CD4-positive, alpha-beta memory T cell (primary cell): ENCODE results near the gene GPR15. TPM values are rescaled to one million over a fixed set of nuclear protein-coding genes. Genes with fewer than 3 reads are reported as not detected.
"Not testable (repeated sequence)": the region's sequence is repeated elsewhere in the genome, so short reads cannot be mapped to it uniquely, and the experiment has no call there.

Experiments
- CTCF ChIA-PET: fragments of 350-600 bp; sonication (Branson Sonifier 250); formaldehyde crosslinking; loops from one replicate; lab custom pipeline; 2021; ENCODE audit warnings: inconsistent platforms; ENCODE audit not compliant: partially characterized antibody; lab: Charles Lee
- POLR2A ChIA-PET: fragments of 350-600 bp; sonication (Branson Sonifier 250); formaldehyde crosslinking; loops from one replicate; lab custom pipeline; 2021; ENCODE audit not compliant: partially characterized antibody; lab: Charles Lee
- DNase-seq, 5 donors: peaks; one replicate each; pipeline versions ENCODE4 v3.0.0 to v3.0.0-alpha.2; 2020 to 2022; ENCODE audit warnings: mixed read lengths in 1 of 5
- H3K27ac ChIP-seq: one replicate; pipeline ENCODE4 v1.7.0; 2013; ENCODE audit warnings: low read depth, low read length
- H3K27me3 ChIP-seq: 2 replicates; pipeline ENCODE4 v1.7.0; 2013; ENCODE audit warnings: mild to moderate bottlenecking, low read length, moderate library complexity; ENCODE audit not compliant: insufficient read depth
- H3K36me3 ChIP-seq: 2 replicates; pipeline ENCODE4 v1.7.0; 2013; ENCODE audit warnings: mild to moderate bottlenecking, low read length, moderate library complexity; ENCODE audit not compliant: insufficient read depth
- H3K4me1 ChIP-seq: 2 replicates; pipeline ENCODE4 v1.7.0; 2013; ENCODE audit warnings: mild to moderate bottlenecking, low read length, moderate library complexity; ENCODE audit not compliant: insufficient read depth
- H3K4me3 ChIP-seq, 2 donors: one replicate each; pipeline ENCODE4 v1.7.0; 2013; ENCODE audit warnings: low read length in 2 of 2, mild to moderate bottlenecking in 1 of 2
- H3K9me3 ChIP-seq, 2 donors: one replicate each; pipeline ENCODE4 v1.7.0; 2013; ENCODE audit warnings: low read length in 2 of 2, control low read depth in 1 of 2; ENCODE audit not compliant: control insufficient read depth in 1 of 2
- H3K27ac Mint-ChIP-seq, 7 donors: one replicate each; pipeline ENCODE4 v1.8.0; 2020 to 2021; ENCODE audit warnings: mixed read lengths in 7 of 7, mild to moderate bottlenecking in 6 of 7, inconsistent platforms in 3 of 7, moderate library complexity in 3 of 7
- H3K27me3 Mint-ChIP-seq, 2 donors: one replicate each; pipeline ENCODE4 v1.8.0; 2020 to 2021; ENCODE audit warnings: mixed read lengths in 2 of 2
- H3K36me3 Mint-ChIP-seq, 2 donors: one replicate each; pipeline ENCODE4 v1.8.0; 2020 to 2021; ENCODE audit warnings: mixed read lengths in 2 of 2, inconsistent platforms in 1 of 2, mild to moderate bottlenecking in 1 of 2
- H3K4me1 Mint-ChIP-seq, 4 donors: one replicate each; pipeline ENCODE4 v1.8.0; 2020 to 2021; ENCODE audit warnings: mixed read lengths in 4 of 4, mild to moderate bottlenecking in 1 of 4
- H3K4me3 Mint-ChIP-seq, 8 donors: one replicate each; pipeline ENCODE4 v1.8.0; 2020 to 2021; ENCODE audit warnings: mixed read lengths in 8 of 8, mild to moderate bottlenecking in 7 of 8, moderate library complexity in 6 of 8, inconsistent platforms in 3 of 8
- H3K9me3 Mint-ChIP-seq, 8 donors: one replicate each; pipeline ENCODE4 v1.8.0; 2020 to 2021; ENCODE audit warnings: mixed read lengths in 8 of 8, mild to moderate bottlenecking in 5 of 8, inconsistent platforms in 3 of 8, moderate library complexity in 1 of 8
- intact Hi-C: fragments of 100-400 bp; cut with micrococcal nuclease; formaldehyde crosslinking; loops from one replicate; pipeline ENCODE4 v1.15.1; 2023
- polyA plus RNA-seq, 2 donors: library from polyadenylated mRNA; unstranded; fragments of 300-500 nt; fragmentation: Illumina TruSeq; gene quantifications; one replicate each; pipeline ENCODE4 v1.2.3, GENCODE V29; 2021
- total RNA-seq, 2 experiments: library from RNA; stranded (reverse); gene quantifications; one replicate each; pipeline ENCODE4 v1.2.3, GENCODE V29; 2021

GPR15 gene
- total and polyA plus RNA-seq, 4 experiments from 2014 or later: 12.9 to 32.0 (median 22.7) TPM

GRCh38 chr3:98558100-98558827 lies 26.5 kb downstream of the GPR15 start:
- Mint-ChIP-seq H3K27me3 (no peaks in the 10 kb centered on the region), H3K4me3 (peak overlapping the region in 6 of 8 donors; percentile 14 to 66 (median 54)), H3K36me3 (no peaks in the 10 kb centered on the region), H3K9me3 (no peaks in the 10 kb centered on the region), H3K27ac (peak overlapping the region; percentile 49 to 98 (median 94)), H3K4me1 (peaks cover 53 to 84% (median 73%) of the 10 kb centered on the region in 4 donors)
- H3K27ac ChIP-seq: peak overlapping the region; percentile 73
- ChIA-PET POLR2A (interaction anchor here (1.5 to 20.3 kb wide), 8 partner anchors 7 to 45 kb away, joined by 7 to 680 read pairs (median 48); partner anchors contain the start of genes CLDND1, CPOX and GPR15), CTCF (interaction anchor here (1.2 to 5.2 kb wide), 5 partner anchors 12 to 36 kb away, joined by 3 to 42 read pairs (median 8); partner anchors contain the start of gene CLDND1)
- no peak for DNase-seq
- no peaks in the 10 kb centered on the region for H3K27me3 ChIP-seq
- no peaks in the 10 kb centered on the region for H3K36me3 ChIP-seq
- intact Hi-C loops: no loop called here
- no peak overlapping the region for H3K4me3 ChIP-seq
- H3K9me3 ChIP-seq: no peaks in the 10 kb centered on the region
- peaks cover 85% of the 10 kb centered on the region for H3K4me1 ChIP-seq

- H3K27me3 ChIP-seq, H3K4me3 Mint-ChIP-seq, H3K9me3 Mint-ChIP-seq, H3K9me3 ChIP-seq, H3K4me3 ChIP-seq, H3K36me3 ChIP-seq, H3K27me3 Mint-ChIP-seq, intact Hi-C loops, H3K27ac ChIP-seq, H3K36me3 Mint-ChIP-seq, DNase-seq: not testable (repeated sequence)
- CTCF ChIA-PET: interaction anchor here (6.0 kb wide), 1 partner anchor 13 kb away, joined by 52 read pairs; no protein-coding TSS in a partner anchor
- POLR2A ChIA-PET: interaction anchor here (0.7 to 20.3 kb wide), 6 partner anchors 10 to 46 kb away, joined by 4 to 680 read pairs (median 40); partner anchors contain the start of genes CLDND1, CPOX and GPR15
- peaks cover 85% of the 10 kb centered on the region for H3K4me1 ChIP-seq
- peak overlapping the region in 3 of 7 donors; percentile 37 to 97 (median 91) for H3K27ac Mint-ChIP-seq
- H3K4me1 Mint-ChIP-seq: peaks cover 54 to 85% (median 75%) of the 10 kb centered on the region in 4 donors
Observed at GRCh38 chr3:98559769-98560168, 28.0 kb downstream of the GPR15 start.

GRCh38 chr3:98560911-98561310 lies 29.1 kb downstream of the GPR15 start:
- Mint-ChIP-seq H3K4me1 (peaks cover 59 to 87% (median 76%) of the 10 kb centered on the region in 4 donors), H3K9me3 (peaks cover 0 to 2% (median 0%) of the 10 kb centered on the region in 8 donors), H3K36me3 (peaks cover 0 to 4% of the 10 kb centered on the region in 2 donors), H3K27ac (peak overlapping the region; percentile 50 to 89 (median 76)), H3K4me3 (peak overlapping the region in 3 of 8 donors; percentile 12 to 45 (median 27)), H3K27me3 (no peaks in the 10 kb centered on the region)
- intact Hi-C loops: no loop called here
- Histone ChIP-seq H3K36me3 (no peaks in the 10 kb centered on the region), H3K4me3 (no peak overlapping the region), H3K4me1 (peaks cover 88% of the 10 kb centered on the region), H3K27me3 (no peaks in the 10 kb centered on the region), H3K9me3 (no peaks in the 10 kb centered on the region), H3K27ac (no peak overlapping the region)
- POLR2A ChIA-PET: interaction anchor here (2.7 to 20.3 kb wide), 4 partner anchors 11 to 47 kb away, joined by 8 to 680 read pairs (median 116); partner anchors contain the start of genes CLDND1 and GPR15
- DNase-seq: no peak
- CTCF ChIA-PET: interaction anchor here (6.0 kb wide), 1 partner anchor 12 kb away, joined by 52 read pairs; no protein-coding TSS in a partner anchor

- H3K4me1 Mint-ChIP-seq: peaks cover 58 to 87% (median 75%) of the 10 kb centered on the region in 4 donors
- peaks cover 0 to 4% of the 10 kb centered on the region in 2 donors for H3K36me3 Mint-ChIP-seq
- no peaks in the 10 kb centered on the region for H3K27me3 ChIP-seq
- H3K27ac Mint-ChIP-seq: peak overlapping the region; percentile 91 to 99 (median 98)
- H3K4me3 ChIP-seq: peak overlapping the region; percentile 18 to 25
- intact Hi-C loops: no loop called here
- H3K9me3 Mint-ChIP-seq: peaks cover 0 to 2% (median 0%) of the 10 kb centered on the region in 8 donors
- peak overlapping the region; percentile 92 for H3K27ac ChIP-seq
- H3K4me1 ChIP-seq: peaks cover 88% of the 10 kb centered on the region
- no peaks in the 10 kb centered on the region for H3K36me3 ChIP-seq
- H3K4me3 Mint-ChIP-seq: peak overlapping the region in 7 of 8 donors; percentile 29 to 75 (median 62)
- H3K27me3 Mint-ChIP-seq: no peaks in the 10 kb centered on the region
- DNase-seq: peak in 3 of 5 donors; percentile 26 to 77 (median 48)
- CTCF ChIA-PET: interaction anchor here (0.7 to 6.0 kb wide), 8 partner anchors 9 to 56 kb away, joined by 3 to 52 read pairs (median 4); partner anchors contain the start of gene CLDND1
- POLR2A ChIA-PET: interaction anchor here (1.1 to 20.3 kb wide), 7 partner anchors 8 to 48 kb away, joined by 4 to 680 read pairs (median 69); partner anchors contain the start of genes CLDND1, CPOX and GPR15
- no peaks in the 10 kb centered on the region for H3K9me3 ChIP-seq
Observed at GRCh38 chr3:98561727-98562521, 30.1 kb downstream of the GPR15 start.

GRCh38 chr3:98563661-98564281 lies 32.0 kb downstream of the GPR15 start:
- Mint-ChIP-seq H3K9me3 (peaks cover 0 to 3% (median 0%) of the 10 kb centered on the region in 8 donors), H3K4me3 (peak overlapping the region; percentile 45 to 87 (median 82)), H3K27me3 (no peaks in the 10 kb centered on the region), H3K36me3 (peaks cover 0 to 4% of the 10 kb centered on the region in 2 donors), H3K27ac (peak overlapping the region; percentile 91 to 99 (median 98)), H3K4me1 (peaks cover 55 to 87% (median 75%) of the 10 kb centered on the region in 4 donors)
- CTCF ChIA-PET: interaction anchor here (0.6 to 6.0 kb wide), 12 partner anchors 8 to 225 kb away, joined by 3 to 52 read pairs (median 4); partner anchors contain the start of genes CLDND1 and CPOX
- H3K9me3 ChIP-seq: no peaks in the 10 kb centered on the region
- H3K27me3 ChIP-seq: no peaks in the 10 kb centered on the region
- peak overlapping the region; percentile 92 for H3K27ac ChIP-seq
- intact Hi-C loops: loop anchor here (1.0 kb wide), 3 partner anchors 7 to 41 kb away; partner anchors contain the start of genes CLDND1 and CPOX
- peak; percentile 66 to 86 (median 80) for DNase-seq
- no peaks in the 10 kb centered on the region for H3K36me3 ChIP-seq
- POLR2A ChIA-PET: interaction anchor here (1.1 to 20.3 kb wide), 11 partner anchors 9 to 1697 kb away, joined by 3 to 680 read pairs (median 26); partner anchors contain the start of genes CLDND1, CPOX, GPR15 and TBC1D23
- no peak overlapping the region for H3K4me3 ChIP-seq
- H3K4me1 ChIP-seq: peaks cover 86% of the 10 kb centered on the region
